Measurements from ENCODE around the gene HOXB8. TPM values are rescaled to one million over a fixed set of nuclear protein-coding genes. Genes with fewer than 3 reads are reported as not detected.

Gene HOXB8
- total RNA-seq, 1 donor from 2014 or later, result not detected

GRCh38 chr17:48565925-48566710 lies 49.0 kb downstream of the HOXB8 start:
- Histone ChIP-seq H3K27ac (no peak overlapping the region), H3K36me3 (no peaks in the 10 kb centered on the region), H3K4me1 (no peaks in the 10 kb centered on the region), H3K9me3 (no peaks in the 10 kb centered on the region), H3K4me3 (no peak overlapping the region), H3K27me3 (peaks cover 13% of the 10 kb centered on the region)
- no peak for DNase-seq (ENCODE audit: extremely low spot score in 2 of 2)
- TF ChIP-seq POLR2A (IDR thresholded peaks at IDR 0.05) (no peak), POLR2AphosphoS5 (IDR thresholded peaks at IDR 0.05; ENCODE audit: insufficient read depth in 1 of 2, low read depth in 1 of 2) (no peak), CTCF (IDR thresholded peaks at IDR 0.05) (no peak)
- intact Hi-C loops (cut with DNase I), result no loop called here

DNA sequence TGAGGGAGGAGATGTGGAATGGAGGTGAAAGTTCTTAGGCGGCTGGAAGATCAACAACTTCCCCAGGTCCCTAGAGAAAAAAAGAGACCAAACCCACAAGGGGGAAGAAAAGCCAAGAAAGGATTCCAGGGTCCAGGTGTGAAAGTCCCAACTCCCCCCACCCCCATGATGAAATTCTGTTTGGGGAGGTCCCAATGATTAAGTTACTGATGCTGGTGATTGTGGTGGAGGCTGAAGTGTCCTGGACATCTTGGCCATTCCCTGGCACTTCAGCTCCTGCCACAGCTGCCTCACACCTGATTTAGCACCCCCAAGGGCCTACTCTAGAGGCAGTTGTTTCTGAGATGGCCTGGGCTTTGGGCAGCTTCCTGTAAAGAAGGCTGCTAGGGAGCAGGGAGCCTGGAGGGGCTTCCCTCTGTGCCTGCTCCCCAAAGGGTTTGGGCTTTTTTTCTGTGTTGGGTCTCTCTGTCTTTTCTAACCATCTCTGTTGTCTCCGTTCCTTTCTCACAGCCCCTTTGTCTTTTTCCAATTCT lies 50.0 kb downstream of the HOXB8 start:
- no peak overlapping the region for H3K4me3 ChIP-seq

DNA sequence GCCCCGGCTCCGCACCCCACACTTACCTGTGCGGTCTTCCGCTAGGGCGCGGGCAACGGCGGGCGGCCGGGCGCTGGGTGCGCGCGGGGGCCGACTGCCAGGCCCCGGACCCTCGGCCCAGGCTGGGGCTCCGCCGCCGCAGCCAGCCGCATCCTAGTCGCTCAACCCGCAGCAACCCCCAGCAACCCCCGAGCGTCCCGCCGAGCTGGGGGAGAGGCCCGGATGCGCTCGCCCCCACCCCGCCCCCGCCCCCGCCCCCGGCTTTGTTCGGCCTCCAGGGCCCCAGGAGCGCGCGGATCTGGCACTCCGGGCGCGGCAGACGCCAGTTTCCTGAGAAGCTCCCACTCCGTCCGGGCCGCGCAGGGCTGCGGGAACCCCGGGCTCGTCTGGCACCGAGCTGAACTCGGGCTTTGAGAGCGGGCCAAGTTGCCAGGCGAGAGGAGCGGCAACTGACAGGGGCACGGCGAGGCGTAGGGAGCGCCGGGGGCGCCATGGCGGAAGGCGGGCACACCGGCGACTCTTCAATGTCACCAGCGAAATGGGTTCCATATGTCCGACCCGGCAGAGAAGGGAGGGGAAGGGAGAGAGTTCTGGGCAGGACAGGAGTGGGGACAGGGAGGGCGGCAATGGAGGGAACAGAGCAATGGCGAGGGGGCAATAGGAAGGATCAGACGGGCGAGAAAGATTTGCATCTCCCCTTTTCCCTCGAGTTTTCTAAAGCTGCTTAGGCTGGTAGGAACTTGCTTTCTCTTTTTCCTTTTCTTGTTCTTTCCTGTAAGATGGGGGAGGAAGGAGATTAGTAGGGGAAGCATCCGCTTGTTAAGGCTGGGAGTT lies 50.7 kb downstream of the HOXB8 start:
- Histone ChIP-seq H3K9me3 (no peaks in the 10 kb centered on the region), H3K27me3 (peaks cover 13% of the 10 kb centered on the region), H3K27ac (peak overlapping the region; percentile 59), H3K4me3 (peak overlapping the region; percentile 44 to 53), H3K4me1 (peaks cover 5% of the 10 kb centered on the region), H3K36me3 (no peaks in the 10 kb centered on the region)
- no peak for TF ChIP-seq POLR2A (IDR thresholded peaks at IDR 0.05)
- no peak for TF ChIP-seq POLR2AphosphoS5 (IDR thresholded peaks at IDR 0.05; ENCODE audit: insufficient read depth in 1 of 2, low read depth in 1 of 2)
- no peak for TF ChIP-seq CTCF (IDR thresholded peaks at IDR 0.05)
- DNase-seq (ENCODE audit: extremely low spot score in 2 of 2), result no peak
- intact Hi-C loops (cut with DNase I), result no loop called here

More for the DNA sequence above, 50.0 kb downstream of the HOXB8 start:
- no peak for DNase-seq (ENCODE audit: extremely low spot score in 2 of 2)
- peaks cover under 1% of the 10 kb centered on the region for H3K4me1 ChIP-seq
- H3K36me3 ChIP-seq, result no peaks in the 10 kb centered on the region
- peaks cover 13% of the 10 kb centered on the region for H3K27me3 ChIP-seq
- intact Hi-C loops (cut with DNase I), result no loop called here
- no peaks in the 10 kb centered on the region for H3K9me3 ChIP-seq
- no peak overlapping the region for H3K27ac ChIP-seq
- TF ChIP-seq CTCF (IDR thresholded peaks at IDR 0.05) (no peak), POLR2AphosphoS5 (IDR thresholded peaks at IDR 0.05; ENCODE audit: insufficient read depth in 1 of 2, low read depth in 1 of 2) (no peak), POLR2A (IDR thresholded peaks at IDR 0.05) (no peak)

DNA sequence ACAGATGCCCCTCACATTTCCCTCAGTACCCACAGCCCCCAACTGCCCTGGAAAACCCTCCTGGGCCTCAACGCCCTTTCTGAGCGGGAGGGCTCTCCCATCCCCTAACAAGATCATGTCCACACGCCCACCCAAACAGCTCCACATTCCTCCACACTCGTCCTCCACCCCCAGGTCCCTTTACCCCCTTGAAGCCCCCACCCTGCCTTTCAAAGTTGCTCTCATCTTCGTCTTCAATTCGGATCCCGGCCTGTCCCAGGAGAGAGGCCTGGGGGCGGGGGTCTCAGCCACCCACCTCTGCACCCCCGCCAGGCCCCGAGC lies 51.3 kb downstream of the HOXB8 start:
- intact Hi-C loops (cut with DNase I), result no loop called here
- Histone ChIP-seq H3K36me3 (no peaks in the 10 kb centered on the region), H3K4me3 (peak overlapping the region; percentile 44 to 53), H3K27ac (peak overlapping the region; percentile 59), H3K9me3 (no peaks in the 10 kb centered on the region), H3K4me1 (peaks cover 5% of the 10 kb centered on the region), H3K27me3 (peaks cover 13% of the 10 kb centered on the region)
- DNase-seq (ENCODE audit: extremely low spot score in 2 of 2), result no peak
- TF ChIP-seq POLR2AphosphoS5 (IDR thresholded peaks at IDR 0.05; ENCODE audit: insufficient read depth in 1 of 2, low read depth in 1 of 2) (no peak), POLR2A (IDR thresholded peaks at IDR 0.05) (no peak), CTCF (IDR thresholded peaks at IDR 0.05) (no peak)
